NOMO-1 treated with dmso at 0.1 percent for 144 hours (cell line): ENCODE data around the gene CACNA1S.

ENCODE experiments used
- DNase-seq: peaks from one replicate; lab custom pipeline; 2025; ENCODE audit not compliant: unreplicated experiment; lab: John Stamatoyannopoulos, UW

Gene CACNA1S

DNA sequence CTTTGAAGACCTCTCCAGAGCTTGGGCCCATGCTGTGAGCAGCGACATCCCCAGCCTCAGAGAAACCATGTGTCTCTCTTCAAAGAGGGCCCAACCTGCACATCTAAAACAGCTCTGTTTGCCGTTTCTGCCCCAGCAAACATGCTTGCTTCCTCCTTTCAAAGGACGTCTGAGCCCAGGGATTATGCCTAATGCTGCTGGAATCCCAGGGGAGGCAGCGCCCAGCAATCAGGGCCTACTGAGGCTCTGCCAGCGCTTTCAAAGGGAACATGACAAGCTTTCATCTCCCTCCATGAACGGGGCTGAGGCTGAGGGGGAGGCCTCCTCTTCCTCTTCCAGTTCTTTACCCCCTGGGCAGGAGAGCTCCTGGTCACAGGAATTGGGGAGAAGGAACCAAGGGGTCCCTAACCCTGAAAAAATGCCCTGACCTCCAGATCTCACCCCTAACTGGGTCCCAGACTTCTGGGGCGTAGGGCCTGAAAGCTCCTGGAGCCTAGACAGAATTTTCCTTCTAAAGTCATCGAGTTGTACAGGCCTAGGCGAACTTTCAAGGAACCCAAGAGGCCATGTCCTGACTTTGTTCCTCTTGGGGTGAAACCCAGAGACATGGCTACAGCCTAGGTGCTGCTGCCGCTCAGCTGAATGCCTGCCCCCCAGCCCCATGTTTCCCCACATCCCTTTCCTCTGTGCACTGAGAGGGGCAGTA, 28.2 kb upstream of the CACNA1S start:
- no peak for DNase-seq

DNA sequence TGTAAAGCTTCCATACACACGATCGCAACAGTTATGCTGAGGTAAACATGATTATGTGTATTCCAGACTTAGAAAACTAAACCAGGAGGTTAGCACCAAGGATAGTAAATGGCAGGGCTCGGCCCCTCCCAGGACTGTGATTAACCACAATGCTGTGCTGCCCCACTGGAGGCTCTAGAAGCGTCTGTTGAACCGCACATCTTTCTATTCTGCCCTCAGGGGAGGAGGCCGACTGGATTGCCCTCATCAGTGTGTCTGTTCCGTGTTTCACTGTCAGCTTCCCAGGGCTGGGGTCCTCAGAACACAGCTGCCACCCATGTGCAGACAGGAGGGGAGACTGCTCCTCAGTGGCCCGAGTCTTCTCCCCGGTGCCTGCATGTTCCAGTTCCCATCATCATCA, 27.5 kb upstream of the CACNA1S start:
- no peak for DNase-seq

DNA sequence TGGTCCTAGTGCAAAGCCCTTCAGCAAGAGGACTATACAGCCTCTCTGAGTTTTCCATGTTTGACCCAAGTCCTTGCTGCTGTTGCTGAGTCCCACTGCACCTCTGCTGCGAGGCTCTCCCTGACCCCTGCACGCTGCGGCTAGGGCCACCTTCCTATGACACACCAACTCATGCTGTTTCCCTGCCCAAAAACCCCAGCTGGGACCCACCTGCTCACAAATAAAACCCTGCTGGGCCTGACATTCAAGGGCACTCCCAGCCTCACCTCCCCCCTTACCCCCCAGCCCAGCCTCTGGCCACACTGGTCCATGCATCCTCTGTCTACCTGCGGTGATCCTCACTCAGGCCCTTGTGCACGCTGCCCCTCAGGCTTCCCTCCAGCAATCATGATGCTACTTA, 27.1 kb upstream of the CACNA1S start:
- no peak for DNase-seq

- DNase-seq: no peak
Measured at GRCh38 chr1:201138311-201138840, 26.1 kb upstream of the CACNA1S start.

GRCh38 chr1:201137579-201138310, 25.5 kb upstream of the CACNA1S start:
- DNase-seq: no peak

DNA sequence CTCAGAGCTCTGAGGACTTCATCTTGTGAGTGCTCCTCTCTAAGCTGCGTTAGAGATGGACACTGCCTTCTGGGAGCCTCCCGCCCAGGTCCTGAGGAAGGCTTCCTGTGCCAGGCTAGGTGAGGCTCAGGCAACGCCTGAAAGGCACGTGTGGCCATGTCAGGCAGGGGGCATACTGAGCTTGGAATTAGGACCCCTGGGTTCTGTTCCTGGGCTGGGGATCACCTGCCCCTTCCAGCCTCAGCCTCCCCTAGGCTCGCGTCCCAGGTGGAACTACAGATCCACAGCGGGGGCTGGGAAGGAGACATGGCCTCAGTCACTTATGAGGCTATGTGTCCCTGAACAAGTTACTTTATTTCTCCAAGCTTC, 24.8 kb upstream of the CACNA1S start:
- DNase-seq: no peak

DNA sequence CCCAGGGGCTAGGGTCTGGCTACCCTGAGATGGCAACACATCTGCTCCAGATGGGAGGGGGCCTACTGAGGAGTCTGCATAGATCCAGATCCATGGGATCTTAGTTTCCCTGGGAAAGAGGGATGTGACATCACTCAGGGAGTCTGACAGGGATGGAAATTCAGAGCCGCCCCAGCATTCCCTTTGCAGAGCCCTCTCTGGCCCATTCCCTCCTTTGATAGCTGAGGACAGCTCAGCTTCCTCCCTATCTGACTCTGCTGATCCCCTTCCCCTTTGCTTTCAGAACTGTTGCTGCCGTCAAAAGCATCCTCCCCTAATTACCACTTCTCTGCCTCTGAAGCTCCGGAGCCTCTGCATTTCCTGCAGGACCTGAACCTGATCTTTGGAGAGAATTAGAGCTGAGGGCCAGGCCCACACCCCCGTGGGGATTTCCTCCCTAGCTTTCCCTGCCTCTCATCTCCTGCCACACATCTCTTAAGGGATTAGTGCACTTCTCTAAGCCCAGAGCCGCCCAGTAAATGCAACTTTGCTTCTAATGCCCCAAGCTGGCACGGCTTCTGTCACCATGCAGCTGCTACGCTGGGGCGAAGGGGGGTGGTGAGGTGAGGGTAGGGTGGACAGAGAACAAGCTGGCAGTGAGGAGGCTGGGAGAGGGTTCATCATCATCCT, 24.3 kb upstream of the CACNA1S start:
- DNase-seq: no peak

DNA sequence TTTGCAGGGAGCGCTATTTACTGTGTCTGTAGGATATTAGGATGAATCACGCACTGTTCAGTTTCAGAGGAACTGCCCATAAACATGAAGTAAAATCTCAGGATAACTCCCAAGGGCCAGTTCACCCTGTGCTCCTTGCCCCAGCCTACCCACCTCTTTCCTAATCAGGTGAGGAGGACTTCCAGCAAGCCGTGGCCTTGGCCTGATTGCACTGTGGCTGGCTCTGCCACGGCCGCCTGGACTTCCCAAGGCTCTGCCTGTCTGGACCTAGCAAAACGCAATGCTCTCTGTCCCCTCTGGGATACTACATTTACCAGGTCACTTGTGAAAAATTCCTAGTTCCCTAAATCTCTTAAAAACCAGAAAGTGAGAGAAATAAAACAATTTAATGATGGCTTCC, 22.2 kb upstream of the CACNA1S start:
- no peak for DNase-seq

DNA sequence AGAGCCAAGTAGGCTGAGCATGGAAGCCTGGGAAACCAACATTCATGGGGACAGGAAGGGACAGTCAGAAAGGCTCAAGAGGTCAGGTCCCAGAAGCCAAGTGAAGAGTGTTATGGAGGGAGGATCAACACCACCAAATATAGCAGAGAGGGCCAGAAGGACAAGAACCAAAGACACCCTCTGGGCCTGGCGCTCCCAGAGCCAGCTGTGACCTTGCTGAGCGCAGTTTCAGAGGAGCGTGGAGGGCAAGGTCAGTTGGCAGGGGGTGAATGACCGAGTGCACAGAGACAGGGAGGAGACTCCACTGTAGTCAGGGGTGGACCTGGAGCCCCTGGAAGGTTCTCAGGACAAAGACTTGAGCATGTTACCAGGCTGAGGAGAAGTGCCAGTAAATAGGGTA, 19.2 kb upstream of the CACNA1S start:
- no peak for DNase-seq

DNA sequence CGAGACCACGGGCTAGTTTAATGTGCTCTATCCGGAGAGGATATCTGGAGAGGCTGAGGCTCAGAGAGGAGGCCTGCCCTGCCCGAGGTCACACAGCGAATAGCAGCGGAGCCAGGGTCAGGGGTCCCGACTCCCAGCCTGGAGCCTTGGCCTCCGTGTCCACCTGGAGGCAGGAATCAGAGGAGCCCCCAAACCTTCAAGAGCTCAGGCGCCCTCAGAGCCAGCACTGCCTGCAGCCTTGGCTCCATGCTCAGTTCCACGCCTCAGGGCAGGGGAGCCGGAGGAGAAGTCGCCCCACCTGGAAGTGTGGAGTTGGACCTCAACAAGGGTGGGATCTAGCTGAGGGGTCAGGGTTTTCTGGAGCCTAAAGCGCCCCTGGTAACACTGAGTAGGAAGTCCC, 16.7 kb upstream of the CACNA1S start:
- DNase-seq: no peak

- no peak for DNase-seq
Measured at GRCh38 chr1:201128476-201128875, 16.2 kb upstream of the CACNA1S start.

GRCh38 chr1:201127755-201128455, 15.7 kb upstream of the CACNA1S start:
- no peak for DNase-seq

- no peak for DNase-seq
Measured at GRCh38 chr1:201126832-201127754, 14.9 kb upstream of the CACNA1S start, which contains the start of gene ASCL5. ASCL5 (minus strand) TSS chr1:201127184; CDS start chr1:201115372, 11,812 bp downstream.

DNA sequence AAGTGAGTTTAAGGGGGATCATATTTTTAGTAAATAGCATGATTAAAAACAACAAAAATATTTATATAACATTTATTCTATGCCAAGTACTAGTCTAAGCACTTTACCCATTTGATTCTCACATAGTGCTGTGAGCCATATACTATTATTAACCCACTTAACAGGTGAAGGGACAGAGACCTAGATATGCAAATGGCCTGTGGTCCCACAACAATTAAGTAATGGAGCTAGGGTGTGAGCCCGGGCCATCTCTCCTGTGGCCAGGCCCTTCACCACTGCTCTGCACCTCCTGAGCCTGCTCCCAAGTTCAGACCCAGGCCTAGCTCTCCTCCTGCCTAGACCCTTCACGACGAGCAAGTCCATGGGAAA, 14.2 kb upstream of the CACNA1S start:
- no peak for DNase-seq

DNA sequence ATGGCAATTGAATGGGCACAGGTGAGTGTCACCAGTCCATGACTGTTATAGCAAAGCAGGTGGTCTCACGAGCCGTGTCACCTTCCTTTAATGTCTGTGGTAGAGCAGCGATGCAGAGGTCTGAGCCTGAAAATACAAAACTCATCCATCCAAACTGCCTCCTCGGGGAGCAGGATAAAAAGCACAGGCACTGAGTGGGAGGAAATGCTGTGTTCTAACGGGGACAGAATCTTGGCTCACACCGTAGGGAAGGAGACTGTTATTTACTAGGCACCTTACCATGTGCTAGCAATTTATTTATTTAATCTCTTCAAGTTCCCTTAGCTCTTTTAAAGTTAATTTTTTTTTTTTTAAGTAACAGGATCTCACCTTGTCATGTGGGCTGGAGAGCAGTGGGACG, 13.6 kb upstream of the CACNA1S start:
- DNase-seq: no peak

DNA sequence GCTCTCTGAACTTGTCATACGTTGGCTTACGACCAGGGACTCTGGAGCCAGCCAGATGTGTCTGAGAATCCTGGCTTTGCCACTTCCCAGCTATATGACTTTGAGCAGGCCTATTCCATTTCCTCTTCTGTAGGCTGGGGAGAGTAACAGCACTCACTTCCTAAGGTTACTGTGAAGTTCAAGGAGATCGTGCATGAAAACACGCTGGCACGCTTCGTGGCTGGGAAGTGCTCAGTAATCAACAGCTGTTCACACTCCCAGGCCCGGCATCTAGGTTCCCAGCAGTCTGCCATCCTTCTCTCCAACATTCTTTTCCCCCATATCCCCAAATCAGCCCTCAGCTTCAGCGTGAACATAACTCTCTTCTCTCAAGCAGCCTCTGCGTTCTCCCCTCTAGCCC, 12.8 kb upstream of the CACNA1S start:
- no peak for DNase-seq

- no peak for DNase-seq
Measured at GRCh38 chr1:201123866-201124265, 11.6 kb upstream of the CACNA1S start.

- DNase-seq: no peak
Measured at GRCh38 chr1:201122321-201122957, 10.2 kb upstream of the CACNA1S start.

DNA sequence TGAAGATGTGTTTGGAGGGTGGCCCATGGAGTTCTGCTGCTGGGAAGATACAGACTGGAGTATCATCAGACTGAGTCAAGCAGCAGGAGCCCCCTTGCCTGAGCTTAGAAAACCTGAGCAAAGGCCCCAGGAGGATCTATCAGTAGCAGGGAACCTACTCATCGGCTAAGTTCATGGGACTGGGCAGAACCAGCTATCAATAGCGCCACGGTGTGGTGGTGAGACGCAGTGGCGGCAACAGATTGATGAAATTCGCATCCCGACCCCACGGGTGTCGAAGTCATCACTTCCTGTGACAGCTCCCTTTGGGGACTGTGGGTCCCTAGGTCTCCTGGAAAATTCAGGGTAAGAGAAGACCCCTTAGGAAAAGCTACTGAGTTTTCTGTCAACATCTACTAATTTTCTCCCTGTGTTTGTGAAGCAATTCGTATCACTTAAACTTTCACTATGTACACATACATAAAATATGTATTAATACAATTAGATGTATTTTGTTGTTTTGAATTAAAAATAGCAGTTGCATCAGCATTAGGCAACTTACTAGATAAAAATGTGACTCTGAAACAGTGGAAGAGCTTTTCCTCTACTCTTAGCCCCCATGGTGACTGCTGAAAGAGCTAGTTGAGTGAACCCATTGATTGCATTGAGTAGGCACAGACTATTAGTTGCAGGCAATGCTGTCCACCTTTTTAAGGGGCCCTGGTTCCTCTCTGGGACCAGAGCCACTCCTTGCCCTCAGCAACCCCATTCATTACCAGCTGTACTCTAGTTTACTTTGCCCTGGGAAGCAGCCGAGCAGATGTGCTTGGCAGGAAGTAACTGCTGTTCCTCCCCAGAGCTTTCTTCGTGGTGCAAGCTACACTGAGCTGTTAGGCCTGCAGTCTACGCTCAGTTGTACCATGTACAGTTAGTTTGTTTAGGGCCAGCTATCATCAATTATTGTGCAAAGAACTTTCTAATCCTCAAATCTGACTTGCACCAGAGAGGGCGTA, 7.3 kb upstream of the CACNA1S start:
- peak; percentile 23 for DNase-seq
